K562 (cell line): ENCODE results near the gene UGT8. TPM values are rescaled to one million over a fixed set of nuclear protein-coding genes. Genes with fewer than 3 reads are reported as not detected.

Source experiments
- ATAC-seq: fragments of 200-7000 bp; cut with Tn5 transposase; 3 replicates; pipeline ENCODE4 v1.9.1; 2020; ENCODE audit warnings: moderate library complexity
- BruUV-seq: library from RNA; stranded (reverse); fragments of 400-500 nt; replicated peaks from 2 replicates; lab custom pipeline; 2021; lab: Mats Ljungman, UMichigan
- CTCF ChIA-PET: fragments of 300-600 bp; formaldehyde crosslinking; extraction: SDS; loops from one replicate; lab custom pipeline; 2021; ENCODE audit warnings: low intra/inter-chr PET ratio; lab: Yijun Ruan, JAX
- POLR2A ChIA-PET: fragments of 300-600, 350-650 bp; sonication (Branson Sonifier 250); formaldehyde crosslinking; extraction: SDS; loops from one replicate; lab custom pipeline; 2021; ENCODE audit warnings: antibody characterized with exemption, inconsistent platforms; lab: Yijun Ruan, JAX
- DNase-seq, 4 experiments: peaks; one replicate each; pipeline versions ENCODE4 v3.0.0 to v3.0.0-alpha.2; 2011 to 2018; ENCODE audit warnings: low spot score in 3 of 4, mixed read lengths in 3 of 4; ENCODE audit errors: extremely low read depth in 1 of 4
- FAIRE-seq: peaks from 2 replicates; lab custom pipeline; 2011; peaks lifted over from hg19 to GRCh38; lab: Jason Lieb, UNC
- H2AFZ ChIP-seq: 2 replicates; pipeline ENCODE4 v1.6.0; 2011; ENCODE audit warnings: low read depth, low read length, control low read depth, inconsistent platforms
- H3K27ac ChIP-seq: fragments of 200-600 bp; 3 replicates; pipeline ENCODE4 v1.8.0; 2011; ENCODE audit warnings: low read depth, mild to moderate bottlenecking, control low read depth, inconsistent platforms, low read length, moderate library complexity, mixed read lengths; ENCODE audit errors: extremely low read depth
- H3K27me3 ChIP-seq, 2 experiments: fragments of 300-600 bp in 1 of 2; 2 replicates in 1 of 2; 3 replicates in 1 of 2; pipeline versions ENCODE4 v1.6.0 to v1.8.0; 2011; ENCODE audit warnings: inconsistent platforms in 2 of 2, low read length in 2 of 2, mild to moderate bottlenecking in 1 of 2, mixed read lengths in 1 of 2, moderate library complexity in 1 of 2; ENCODE audit not compliant: control insufficient read depth in 2 of 2, insufficient read depth in 2 of 2
- H3K36me3 ChIP-seq: fragments of 300-600 bp; 3 replicates; pipeline ENCODE4 v1.8.0; 2011; ENCODE audit warnings: mild to moderate bottlenecking, low read length, inconsistent platforms; ENCODE audit not compliant: control insufficient read depth, insufficient read depth
- H3K4me1 ChIP-seq, 2 experiments: fragments of 200-600 bp in 1 of 2; replicated peaks in 1 of 2; 2 replicates in 1 of 2; 3 replicates in 1 of 2; pipeline versions ENCODE4 v1.5.1 to v1.8.0; 2011; ENCODE audit warnings: inconsistent platforms in 2 of 2, low read length in 2 of 2, mild to moderate bottlenecking in 1 of 2, mixed read lengths in 1 of 2, moderate library complexity in 1 of 2; ENCODE audit not compliant: control insufficient read depth in 2 of 2, insufficient read depth in 2 of 2
- H3K4me2 ChIP-seq: 2 replicates; pipeline ENCODE4 v1.6.1; 2011; ENCODE audit warnings: low read length, control low read depth, inconsistent platforms, mixed read lengths; ENCODE audit not compliant: insufficient read depth
- H3K4me3 ChIP-seq: fragments of 200-600 bp; sonication (generic), shearing (Covaris generic); 2 replicates; pipeline ENCODE4 v1.5.1; 2016; ENCODE audit warnings: control low read depth, inconsistent platforms
- H3K79me2 ChIP-seq: fragments of 200-600 bp; 3 replicates; pipeline ENCODE4 v1.8.0; 2011; ENCODE audit warnings: low read length, inconsistent platforms; ENCODE audit not compliant: control insufficient read depth, insufficient read depth
- H3K9ac ChIP-seq, 2 experiments: 2 replicates each; pipeline versions ENCODE4 v1.6.0 to v1.6.1; 2011; ENCODE audit warnings: low read depth in 2 of 2, low read length in 2 of 2, control low read depth in 1 of 2, inconsistent platforms in 1 of 2, mild to moderate bottlenecking in 1 of 2, mixed read lengths in 1 of 2; ENCODE audit not compliant: insufficient read depth in 1 of 2
- H3K9me1 ChIP-seq: one replicate; pipeline ENCODE4 v1.6.0; 2011; ENCODE audit warnings: inconsistent platforms, mild to moderate bottlenecking, low read length, moderate library complexity; ENCODE audit not compliant: control insufficient read depth, insufficient read depth
- H3K9me3 ChIP-seq: replicated peaks from 2 replicates; pipeline ENCODE4 v1.5.1; 2011; ENCODE audit warnings: low read depth, low read length, inconsistent platforms; ENCODE audit not compliant: control insufficient read depth, insufficient read depth
- H4K20me1 ChIP-seq: replicated peaks from 2 replicates; pipeline ENCODE4 v1.6.1; 2011; ENCODE audit warnings: low read length, inconsistent platforms, mixed read lengths; ENCODE audit not compliant: control insufficient read depth, insufficient read depth
- BHLHE40 ChIP-seq: IDR thresholded peaks from 2 replicates; pipeline ENCODE4 v1.6.1; 2011; ENCODE audit warnings: low read length, improper control_type of control experiment
- DIDO1 ChIP-seq: fragments of 450-650 bp; IDR thresholded peaks from 2 replicates; pipeline ENCODE4 v1.6.1; 2016; ENCODE audit warnings: low read depth, missing biosample characterization, missing genetic modification characterization
- FOS ChIP-seq: IDR thresholded peaks from 3 replicates; pipeline ENCODE4 v1.6.1; 2011; ENCODE audit not compliant: insufficient read length; ENCODE audit errors: extremely low read depth
- FOXA3 ChIP-seq, 2 experiments: fragments of 450-650 bp in 1 of 2; sonication (generic) in 1 of 2; formaldehyde crosslinking; IDR thresholded peaks in 1 of 2; conservative IDR thresholded peaks in 1 of 2; 2 replicates each; pipeline versions ENCODE4 v1.4.0 to v1.8.0; 2020 to 2022; ENCODE audit warnings: mild to moderate bottlenecking in 2 of 2, missing genetic modification reagents in 1 of 2
- FOXJ3 ChIP-seq: sonication (generic); formaldehyde crosslinking; IDR thresholded peaks from 2 replicates; pipeline ENCODE4 v1.4.0; 2020; ENCODE audit warnings: mild to moderate bottlenecking, missing genetic modification reagents
- GTF2E2 ChIP-seq: fragments of 200-800 bp; sonication (Bioruptor generic); IDR thresholded peaks from 2 replicates; pipeline ENCODE4 v1.6.1; 2016; ENCODE audit warnings: missing genetic modification characterization, missing compliant biosample characterization
- NFYB ChIP-seq: IDR thresholded peaks from 2 replicates; pipeline ENCODE4 v1.6.1; 2011; ENCODE audit warnings: mild to moderate bottlenecking, moderate library complexity; ENCODE audit not compliant: insufficient read length; ENCODE audit errors: extremely low read depth
- SRSF9 ChIP-seq: fragments of 200-400 bp; formaldehyde crosslinking; IDR thresholded peaks from 2 replicates; pipeline ENCODE4 v1.6.1; 2017; ENCODE audit warnings: low read depth, low read length, borderline replicate concordance
- TEAD1 ChIP-seq, 2 experiments: fragments of 450-650 bp in 1 of 2; sonication (generic) in 1 of 2; formaldehyde crosslinking; IDR thresholded peaks; 2 replicates each; pipeline versions ENCODE4 v1.4.0 to v1.8.0; 2020 to 2022; ENCODE audit warnings: mild to moderate bottlenecking in 2 of 2, missing genetic modification reagents in 1 of 2
- ZNF124 ChIP-seq: sonication (generic); formaldehyde crosslinking; IDR thresholded peaks from 2 replicates; pipeline ENCODE4 v1.8.1; 2022; ENCODE audit warnings: missing genetic modification reagents
- ZNF274 ChIP-seq: IDR thresholded peaks from 2 replicates; pipeline ENCODE4 v1.6.1; 2011; ENCODE audit warnings: low read depth, mild to moderate bottlenecking, low read length, moderate library complexity, borderline replicate concordance
- in situ Hi-C: fragments of 300-500 bp; cut with MboI; formaldehyde crosslinking; loops from 4 replicates; pipeline ENCODE4 v1.15.0; 2018; ENCODE audit warnings: inconsistent platforms, mixed read lengths
- intact Hi-C: fragments of 100-400 bp; cut with micrococcal nuclease; formaldehyde crosslinking; loops from 2 replicates; pipeline ENCODE4 v1.14.2; 2022
- polyA plus RNA-seq, 8 experiments: library from polyadenylated mRNA; depleted of rRNA in 4 of 8; stranded (reverse) in 5 of 8; unstranded in 3 of 8; fragments of >200 nt; fragmentation: Nextera tagmentation in 2 of 8; fragmentation: Illumina TruSeq in 1 of 8; extraction: Ambion mirVana in 2 of 8; extraction: Trizol in 1 of 8; gene quantifications; 2 replicates each; pipeline versions ENCODE4 v1.2.1 to v1.2.3, GENCODE V29; 2011 to 2014; ENCODE audit warnings: inconsistent platforms in 1 of 8, missing spikeins in 1 of 8
- total RNA-seq, 7 experiments: library from RNA; depleted of rRNA in 6 of 7; stranded (reverse); fragments of >200 nt in 6 of 7; fragmentation: Illumina TruSeq in 2 of 7; extraction: Trizol in 2 of 7; gene quantifications; 2 replicates each; pipeline versions ENCODE4 v1.2.1 to v1.2.3, GENCODE V29; 2011 to 2021; ENCODE audit warnings: low replicate concordance in 1 of 7
- TF ChIP-seq, protein P1 (sequence below): sonication (generic); formaldehyde crosslinking; IDR thresholded peaks from 2 replicates; pipeline ENCODE4 v1.8.1; 2023; ENCODE audit warnings: mild to moderate bottlenecking, missing genetic modification reagents
- TF ChIP-seq, protein P2 (sequence below): fragments of 450-650 bp; IDR thresholded peaks from one replicate; pipeline ENCODE4 v1.6.1; 2018; ENCODE audit warnings: mild to moderate bottlenecking, moderate library complexity; ENCODE audit not compliant: partially characterized antibody

The UGT8 gene
- total and polyA plus RNA-seq, 9 of the 15 experiments (the other 6 are each of a cell fraction or from before 2014, with no cell fraction given) = 3.0 to 10.7 (median 6.0) TPM

DNA sequence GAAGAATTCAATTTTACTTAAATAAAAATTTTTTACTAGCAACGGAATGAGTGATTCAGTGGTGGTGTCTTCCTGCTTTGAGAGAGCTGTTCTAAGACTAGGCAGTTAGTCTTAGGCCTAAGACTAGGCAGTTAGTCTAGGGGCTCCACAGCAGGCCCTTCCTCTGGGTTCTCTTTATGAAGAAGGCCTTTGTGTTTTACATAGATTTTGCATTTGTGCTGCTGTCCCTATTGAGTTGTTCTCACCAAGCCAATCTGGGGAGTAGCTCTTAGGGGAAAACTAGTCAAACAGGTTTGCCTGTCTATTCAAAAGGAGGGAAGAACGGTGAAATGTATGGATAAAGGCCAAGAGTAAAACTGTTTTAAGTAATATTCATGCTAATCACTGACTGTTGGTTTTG, 7.6 kb downstream of the UGT8 start (continued):
- TF ChIP-seq BHLHE40 = no peak

DNA sequence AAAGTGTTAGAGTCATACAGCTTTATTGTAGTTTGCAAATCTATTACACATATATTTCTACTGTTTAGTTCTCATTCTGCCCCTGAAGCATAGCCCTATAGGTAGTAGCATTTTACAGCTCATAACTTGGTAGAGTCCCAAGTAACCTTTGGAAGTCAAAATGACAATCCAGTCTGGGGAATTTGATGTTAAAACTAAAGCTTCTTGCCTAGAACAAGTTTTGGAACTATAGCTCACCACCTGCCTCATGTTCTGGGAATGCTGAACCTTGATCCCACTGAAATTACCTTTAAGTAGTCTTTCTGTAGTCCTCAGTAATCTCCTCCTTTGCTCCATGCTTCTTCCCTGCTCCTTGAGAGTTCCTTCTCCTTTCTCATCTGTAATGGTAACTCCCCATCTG, 8.4 kb downstream of the UGT8 start:
- ATAC-seq (no peak), FAIRE-seq (no peak)
- POLR2A ChIA-PET = interaction anchor here (0.6 to 1.4 kb wide), 2 partner anchors 8 to 122 kb away, joined by 4 to 7 read pairs; no protein-coding TSS in a partner anchor
- H3K4me1 ChIP-seq = no peaks in the 10 kb centered on the region; a peak in 1 of 5 replicates
- TF ChIP-seq SRSF9 = no peak
- TF ChIP-seq NFYB = no peak
- TF ChIP-seq, protein P1, sequence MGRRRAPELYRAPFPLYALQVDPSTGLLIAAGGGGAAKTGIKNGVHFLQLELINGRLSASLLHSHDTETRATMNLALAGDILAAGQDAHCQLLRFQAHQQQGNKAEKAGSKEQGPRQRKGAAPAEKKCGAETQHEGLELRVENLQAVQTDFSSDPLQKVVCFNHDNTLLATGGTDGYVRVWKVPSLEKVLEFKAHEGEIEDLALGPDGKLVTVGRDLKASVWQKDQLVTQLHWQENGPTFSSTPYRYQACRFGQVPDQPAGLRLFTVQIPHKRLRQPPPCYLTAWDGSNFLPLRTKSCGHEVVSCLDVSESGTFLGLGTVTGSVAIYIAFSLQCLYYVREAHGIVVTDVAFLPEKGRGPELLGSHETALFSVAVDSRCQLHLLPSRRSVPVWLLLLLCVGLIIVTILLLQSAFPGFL = no peak
- no peak for TF ChIP-seq FOXJ3
- TF ChIP-seq GTF2E2 (tag) = no peak
- TF ChIP-seq FOS = no peak
- no peak for TF ChIP-seq ZNF274
- TF ChIP-seq, protein P2, sequence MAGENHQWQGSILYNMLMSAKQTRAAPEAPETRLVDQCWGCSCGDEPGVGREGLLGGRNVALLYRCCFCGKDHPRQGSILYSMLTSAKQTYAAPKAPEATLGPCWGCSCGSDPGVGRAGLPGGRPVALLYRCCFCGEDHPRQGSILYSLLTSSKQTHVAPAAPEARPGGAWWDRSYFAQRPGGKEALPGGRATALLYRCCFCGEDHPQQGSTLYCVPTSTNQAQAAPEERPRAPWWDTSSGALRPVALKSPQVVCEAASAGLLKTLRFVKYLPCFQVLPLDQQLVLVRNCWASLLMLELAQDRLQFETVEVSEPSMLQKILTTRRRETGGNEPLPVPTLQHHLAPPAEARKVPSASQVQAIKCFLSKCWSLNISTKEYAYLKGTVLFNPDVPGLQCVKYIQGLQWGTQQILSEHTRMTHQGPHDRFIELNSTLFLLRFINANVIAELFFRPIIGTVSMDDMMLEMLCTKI = no peak
- TF ChIP-seq ZNF124 (CRISPR knock-in tag) = no peak
- no peak for TF ChIP-seq FOXA3 (CRISPR knock-in tag; conservative IDR thresholded peaks at IDR 0.05 in 1 of 2, IDR thresholded peaks at IDR 0.05 in 1 of 2)
- TF ChIP-seq DIDO1 = no peak
- no peak for TF ChIP-seq TEAD1 (CRISPR knock-in tag; IDR thresholded peaks at IDR 0.05)
- TF ChIP-seq, all 486 proteins: peak for 0
- Histone ChIP-seq H3K4me2 (no peak overlapping the region), H3K79me2 (peaks cover 35% of the 10 kb centered on the region), H3K27ac (no peak overlapping the region), H3K9me1 (no peaks in the 10 kb centered on the region), H3K27me3 (no peaks in the 10 kb centered on the region), H3K9me3 (no peaks in the 10 kb centered on the region), H2AFZ (no peak overlapping the region), H3K9ac (no peak overlapping the region), H3K36me3 (no peaks in the 10 kb centered on the region), H3K4me3 (no peak overlapping the region), H4K20me1 (no peaks in the 10 kb centered on the region)
- no peak for DNase-seq
- CTCF ChIA-PET = no interaction called here
- BruUV-seq = no TSS peak
- in situ Hi-C loops = no loop called here
- intact Hi-C loops = no loop called here
